DMS79 treated with DMSO at 0.1 percent for 48 hours (cell line): ENCODE measurements around the gene SLC35D3.
"Not testable (repeated sequence)": the region's sequence is repeated elsewhere in the genome, so short reads cannot be mapped to it uniquely, and the experiment has no call there.

Experiments used
- DNase-seq: peaks from one replicate; lab custom pipeline; 2025; lab: John Stamatoyannopoulos, UW

The SLC35D3 gene

DNA sequence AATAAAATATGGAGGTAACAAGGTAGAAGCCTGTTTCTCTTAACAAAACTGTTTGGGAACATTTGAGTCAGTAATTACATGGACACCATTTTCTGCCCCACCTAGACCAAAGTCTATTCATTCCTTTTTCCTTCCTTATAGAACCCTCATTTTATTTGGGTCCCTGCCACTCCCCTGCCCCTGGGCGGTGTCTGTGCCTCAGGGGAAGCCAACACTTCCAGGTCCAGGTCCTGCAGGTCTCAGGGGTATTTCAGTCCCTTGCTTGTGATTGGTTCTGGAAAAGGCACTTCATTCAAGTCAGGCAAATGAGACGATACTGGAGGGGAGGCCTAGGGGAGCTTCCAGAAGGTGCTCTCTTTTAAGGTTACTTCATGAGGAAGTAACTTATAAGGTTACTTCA lies 42.3 kb downstream of the SLC35D3 start:
- no peak for DNase-seq

- DNase-seq = peak; percentile 15
Measured at GRCh38 chr6:136967876-136968752, 46.0 kb downstream of the SLC35D3 start.

- DNase-seq = no peak
Measured at GRCh38 chr6:136968837-136969236, 46.7 kb downstream of the SLC35D3 start.

GRCh38 chr6:136969433-136969832 lies 47.3 kb downstream of the SLC35D3 start:
- no peak for DNase-seq

DNA sequence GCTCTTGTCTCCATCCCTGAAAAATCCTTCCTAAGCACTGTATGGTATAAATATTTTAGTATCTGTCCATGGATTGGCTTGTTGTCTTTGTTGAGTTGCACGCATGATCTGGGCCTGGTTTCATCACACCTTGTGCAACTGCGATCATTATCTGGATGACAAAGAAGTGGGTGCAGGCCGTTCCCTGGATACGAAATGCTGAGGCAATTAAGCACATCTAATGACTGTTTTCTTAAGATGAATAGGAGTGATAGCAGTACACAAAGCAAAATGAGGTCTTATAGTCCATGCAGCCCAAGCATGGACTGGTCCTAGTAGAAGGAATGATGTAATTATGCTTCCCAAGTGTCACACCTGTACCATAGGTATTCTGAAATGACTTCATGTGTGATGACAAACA lies 47.8 kb downstream of the SLC35D3 start:
- no peak for DNase-seq

GRCh38 chr6:136971609-136972008 lies 49.5 kb downstream of the SLC35D3 start:
- DNase-seq = no peak

DNA sequence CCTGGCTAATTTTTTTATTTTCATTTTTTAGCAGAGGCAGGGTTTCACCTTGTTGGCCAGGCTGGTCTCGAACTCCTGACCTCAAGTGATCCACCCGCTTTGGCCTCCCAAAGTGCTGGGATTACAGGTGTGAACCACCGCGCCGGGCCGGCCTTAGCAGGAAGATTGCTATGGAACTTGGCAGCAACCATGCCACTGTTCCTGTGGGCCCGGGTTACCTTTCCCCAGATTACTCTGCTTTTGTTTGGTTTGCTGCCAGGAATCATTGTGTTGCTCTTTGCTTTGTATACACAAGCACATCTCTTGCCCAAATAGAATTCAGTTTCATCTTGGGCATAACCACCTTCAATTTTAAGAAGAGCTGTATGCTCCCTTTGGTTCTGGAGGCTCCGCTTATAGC lies 51.7 kb downstream of the SLC35D3 start:
- DNase-seq = not testable (repeated sequence)
